Kidney (tissue), 14 donors: ENCODE results near the gene SOX15. TPM values are rescaled to one million over a fixed set of nuclear protein-coding genes. Genes with fewer than 3 reads are reported as not detected.

Experiments
- DNase-seq, 5 donors: peaks; one replicate each; pipeline ENCODE4 v3.0.0-alpha.2; 2013 to 2020
- FAIRE-seq: peaks from 2 replicates; lab custom pipeline; 2012; peaks lifted over from hg19 to GRCh38; lab: Jason Lieb, UNC
- H3K27ac ChIP-seq, 2 donors: one replicate each; pipeline ENCODE4 v1.7.0; 2013; ENCODE audit warnings: low read depth in 2 of 2, low read length in 2 of 2, inconsistent platforms in 1 of 2
- H3K27me3 ChIP-seq: one replicate; pipeline ENCODE4 v1.7.1; 2013; ENCODE audit warnings: low read length, inconsistent platforms; ENCODE audit not compliant: control insufficient read depth, insufficient read depth
- H3K36me3 ChIP-seq, 3 donors: one replicate each; pipeline versions ENCODE4 v1.7.0 to v1.7.1; 2013; ENCODE audit warnings: low read length in 3 of 3, control low read depth in 1 of 3, inconsistent platforms in 1 of 3; ENCODE audit not compliant: insufficient read depth in 3 of 3, control insufficient read depth in 2 of 3
- H3K4me1 ChIP-seq, 3 donors: one replicate each; pipeline versions ENCODE4 v1.7.0 to v1.7.1; 2013; ENCODE audit warnings: low read length in 3 of 3, inconsistent platforms in 1 of 3, low read depth in 1 of 3; ENCODE audit not compliant: control insufficient read depth in 2 of 3, insufficient read depth in 2 of 3
- H3K4me3 ChIP-seq, 3 donors: one replicate each; pipeline versions ENCODE4 v1.7.0 to v1.8.1; 2013; ENCODE audit warnings: low read length in 3 of 3, control low read depth in 1 of 3, inconsistent platforms in 1 of 3
- H3K9ac ChIP-seq, 3 donors: one replicate each; pipeline versions ENCODE4 v1.7.0 to v1.7.1; 2013; ENCODE audit warnings: low read length in 3 of 3, control low read depth in 1 of 3, inconsistent platforms in 1 of 3
- H3K9me3 ChIP-seq, 3 donors: one replicate each; pipeline versions ENCODE4 v1.7.0 to v1.7.1; 2013; ENCODE audit warnings: low read length in 3 of 3, control low read depth in 1 of 3, inconsistent platforms in 1 of 3; ENCODE audit not compliant: control insufficient read depth in 2 of 3, insufficient read depth in 1 of 3
- intact Hi-C: fragments of 100-400 bp; cut with DNase I; formaldehyde crosslinking; loops from one replicate; pipeline ENCODE4 v1.11.1; 2022
- polyA plus RNA-seq: library from polyadenylated mRNA; stranded (reverse); fragments of 350-450 nt; fragmentation: Illumina TruSeq; extraction: RNeasy Lipid Tissue Mini Kit (QIAGEN cat#74804); gene quantifications from one replicate; pipeline ENCODE4 v1.2.3, GENCODE V29; 2014; ENCODE audit warnings: low read depth, low replicate concordance; ENCODE audit not compliant: insufficient read depth
- total RNA-seq: library from RNA; stranded (reverse); fragmentation: NEBNext Ultra II Directional; extraction: Animal tissue kit (Norgen Biotek cat#: 25700); gene quantifications from one replicate; pipeline ENCODE4 v1.2.1, GENCODE V29; 2021
- TF ChIP-seq, protein P1 (sequence below): IDR thresholded peaks from 3 replicates; pipeline ENCODE4 v1.5.1; 2012; ENCODE audit warnings: mild to moderate bottlenecking, moderate library complexity, borderline replicate concordance; ENCODE audit not compliant: insufficient read depth; ENCODE audit errors: extremely low read depth
- donor health status: control.
- donor health status: control.
- donor health status: control.
- donor health status: control.
- donor health status: control.
- donor health status: DM: yes; HTN: yes; CAD: no.
- donor health status: Normal renal cell carcinoma (clear cell type).

Gene SOX15
- total and polyA plus RNA-seq, 2 donors from 2014 or later: 0.80 to 0.88 TPM

DNA sequence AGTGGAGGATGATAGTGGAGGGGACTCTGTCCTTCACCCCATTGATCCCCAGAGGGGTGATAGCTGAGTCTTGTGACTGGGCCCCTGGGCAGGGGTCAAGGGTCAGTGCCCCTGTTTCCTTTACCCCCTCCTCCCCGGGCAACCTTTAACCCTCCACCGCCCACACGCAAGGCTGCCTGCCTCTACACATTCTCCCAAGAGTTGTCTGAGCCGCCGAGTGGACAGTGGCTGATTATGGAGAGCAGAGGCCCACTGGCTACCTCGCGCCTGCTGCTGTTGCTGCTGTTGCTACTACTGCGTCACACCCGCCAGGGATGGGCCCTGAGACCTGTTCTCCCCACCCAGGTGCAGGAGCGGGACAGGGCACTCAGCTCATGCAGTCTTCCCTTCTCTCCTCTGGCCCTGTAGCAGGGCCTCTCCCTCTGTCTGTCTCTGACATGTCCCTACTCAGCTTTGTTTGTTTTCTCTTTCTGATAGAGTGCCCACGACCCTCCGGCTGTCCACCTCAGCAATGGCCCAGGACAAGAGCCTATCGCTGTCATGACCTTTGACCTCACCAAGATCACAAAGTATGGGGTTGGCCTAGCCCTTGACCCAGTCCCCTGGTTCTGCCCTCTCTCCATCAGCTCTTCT is 40.2 kb upstream of the SOX15 start, which contains the start of gene SHBG:
Gene SHBG, plus strand, starts transcription at position 197 of the 633 bp plus-strand sequence. Its CDS starts 38 bp downstream, at position 235.
- DNase-seq (peak in 1 of 5 donors; percentile 57), FAIRE-seq (no peak)
- Histone ChIP-seq H3K36me3 (no peaks in the 10 kb centered on the region), H3K9me3 (no peaks in the 10 kb centered on the region), H3K27ac (no peak within 1 kb of the TSS), H3K27me3 (no peaks in the 10 kb centered on the region), H3K4me1 (peaks cover 0 to 9% (median 9%) of the 10 kb centered on the region in 3 donors), H3K9ac (no peak within 1 kb of the TSS), H3K4me3 (no peak within 1 kb of the TSS)
- intact Hi-C loops: no loop called here
- TF ChIP-seq, protein P1, sequence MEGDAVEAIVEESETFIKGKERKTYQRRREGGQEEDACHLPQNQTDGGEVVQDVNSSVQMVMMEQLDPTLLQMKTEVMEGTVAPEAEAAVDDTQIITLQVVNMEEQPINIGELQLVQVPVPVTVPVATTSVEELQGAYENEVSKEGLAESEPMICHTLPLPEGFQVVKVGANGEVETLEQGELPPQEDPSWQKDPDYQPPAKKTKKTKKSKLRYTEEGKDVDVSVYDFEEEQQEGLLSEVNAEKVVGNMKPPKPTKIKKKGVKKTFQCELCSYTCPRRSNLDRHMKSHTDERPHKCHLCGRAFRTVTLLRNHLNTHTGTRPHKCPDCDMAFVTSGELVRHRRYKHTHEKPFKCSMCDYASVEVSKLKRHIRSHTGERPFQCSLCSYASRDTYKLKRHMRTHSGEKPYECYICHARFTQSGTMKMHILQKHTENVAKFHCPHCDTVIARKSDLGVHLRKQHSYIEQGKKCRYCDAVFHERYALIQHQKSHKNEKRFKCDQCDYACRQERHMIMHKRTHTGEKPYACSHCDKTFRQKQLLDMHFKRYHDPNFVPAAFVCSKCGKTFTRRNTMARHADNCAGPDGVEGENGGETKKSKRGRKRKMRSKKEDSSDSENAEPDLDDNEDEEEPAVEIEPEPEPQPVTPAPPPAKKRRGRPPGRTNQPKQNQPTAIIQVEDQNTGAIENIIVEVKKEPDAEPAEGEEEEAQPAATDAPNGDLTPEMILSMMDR: no peak

GRCh38 chr17:7627250-7628121 is 37.6 kb upstream of the SOX15 start, which contains the start of gene SAT2:
SAT2 (minus strand) TSS chr17:7627821; CDS start chr17:7627635, 186 bp downstream.
- Histone ChIP-seq H3K4me1 (peaks cover 0 to 6% (median 3%) of the 10 kb centered on the region in 3 donors), H3K9ac (peak within 1 kb of the TSS; percentile 63 to 99 (median 82)), H3K27ac (peak within 1 kb of the TSS; percentile 92 to 97), H3K4me3 (peak within 1 kb of the TSS; percentile 84 to 96 (median 93)), H3K36me3 (no peaks in the 10 kb centered on the region), H3K27me3 (no peaks in the 10 kb centered on the region), H3K9me3 (no peaks in the 10 kb centered on the region)
- TF ChIP-seq, protein P1: no peak
- FAIRE-seq (no peak), DNase-seq (peak; percentile 97 to 98 (median 97))
- intact Hi-C loops: no loop called here

- DNase-seq (no peak), FAIRE-seq (no peak)
- Histone ChIP-seq H3K27ac (peak overlapping the region; percentile 92 to 97), H3K9me3 (no peaks in the 10 kb centered on the region), H3K4me1 (peaks cover 0 to 6% (median 3%) of the 10 kb centered on the region in 3 donors), H3K9ac (peak overlapping the region; percentile 63 to 99 (median 82)), H3K4me3 (peak overlapping the region; percentile 84 to 96 (median 93)), H3K36me3 (no peaks in the 10 kb centered on the region), H3K27me3 (no peaks in the 10 kb centered on the region)
- intact Hi-C loops: no loop called here
- TF ChIP-seq, protein P1: no peak
Observed at GRCh38 chr17:7626956-7627249, 37.0 kb upstream of the SOX15 start.
